ENCODE results near the gene CELF4.

The CELF4 gene

DNA sequence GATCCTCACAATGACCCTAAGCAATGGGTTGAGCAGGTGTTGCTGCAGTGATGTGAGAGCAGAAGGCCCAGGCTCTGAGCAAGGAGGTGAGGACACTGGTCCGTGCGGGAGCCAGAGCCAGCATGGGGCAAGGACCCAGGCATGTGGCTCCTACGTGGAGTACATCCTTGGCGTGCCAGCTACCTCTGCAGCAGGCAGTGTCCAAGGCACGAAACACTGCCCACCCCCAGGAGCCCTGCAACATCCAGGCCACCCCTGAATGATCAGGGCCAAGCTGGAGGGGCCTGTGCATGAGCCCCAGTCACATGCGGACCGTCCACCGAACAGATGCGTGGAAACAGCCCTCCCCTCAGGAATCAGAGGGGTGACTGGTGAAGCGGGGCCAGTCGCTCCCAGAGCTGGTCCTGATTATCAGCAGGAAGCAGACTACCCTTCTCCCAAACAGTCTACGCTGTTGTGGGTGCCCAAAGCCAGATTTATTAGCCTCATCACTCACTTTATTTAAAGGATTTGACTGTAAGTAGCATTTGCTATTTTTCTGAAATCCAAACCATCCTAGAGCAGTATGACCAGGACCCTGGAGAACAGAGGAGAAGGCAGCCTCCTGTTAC lies 16.8 kb downstream of the CELF4 start:
- no peak for DNase-seq

DNA sequence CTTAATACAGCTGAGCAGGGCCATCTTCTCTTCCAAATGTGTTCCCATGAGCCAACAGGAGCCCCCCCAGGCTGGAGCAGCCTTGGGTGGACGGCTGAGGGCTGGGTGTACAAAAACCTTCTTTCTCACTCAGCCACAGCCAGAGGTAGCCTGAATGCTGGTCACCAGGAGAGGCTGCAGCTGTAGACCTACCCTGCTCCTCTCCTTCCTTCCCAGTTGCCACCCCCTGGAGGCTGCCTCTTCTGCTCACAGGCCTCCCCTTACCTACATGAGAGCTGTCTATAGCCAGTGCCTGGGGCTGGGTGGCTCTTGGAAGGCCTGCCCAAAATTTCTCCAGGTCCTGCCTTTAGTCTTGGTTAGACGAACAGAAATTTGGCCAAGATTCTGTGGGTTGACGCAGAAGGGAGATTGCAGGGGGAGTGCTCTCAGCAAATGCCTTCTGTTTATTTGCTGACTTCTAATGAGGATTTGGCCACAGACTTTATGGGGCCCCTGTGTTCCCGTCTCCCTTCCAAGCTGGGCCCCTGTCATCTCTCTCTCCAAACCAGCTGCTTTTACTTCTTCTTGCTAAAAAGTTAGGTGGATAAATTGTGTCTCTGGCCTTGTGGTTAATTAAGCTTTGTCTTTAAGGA lies 18.3 kb downstream of the CELF4 start:
- DNase-seq = no peak

DNA sequence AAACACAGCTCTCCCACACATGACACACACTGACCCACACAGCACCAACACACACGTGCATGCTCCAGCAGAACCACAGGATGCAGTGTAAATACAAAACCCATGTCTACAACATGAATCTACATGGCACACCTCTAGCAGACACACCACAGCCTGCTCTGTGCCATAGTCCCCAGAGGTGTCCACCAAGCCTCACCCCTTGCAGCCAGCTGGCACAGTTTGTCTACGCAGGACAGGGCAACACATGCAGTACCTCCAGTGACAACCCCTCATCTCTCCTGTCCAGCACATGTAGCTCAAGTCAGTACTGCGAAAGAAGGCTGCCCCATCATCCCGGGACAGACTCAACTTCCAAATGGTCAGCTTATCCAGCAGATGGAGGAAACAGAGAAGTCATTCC lies 18.9 kb downstream of the CELF4 start:
- DNase-seq = no peak

DNA sequence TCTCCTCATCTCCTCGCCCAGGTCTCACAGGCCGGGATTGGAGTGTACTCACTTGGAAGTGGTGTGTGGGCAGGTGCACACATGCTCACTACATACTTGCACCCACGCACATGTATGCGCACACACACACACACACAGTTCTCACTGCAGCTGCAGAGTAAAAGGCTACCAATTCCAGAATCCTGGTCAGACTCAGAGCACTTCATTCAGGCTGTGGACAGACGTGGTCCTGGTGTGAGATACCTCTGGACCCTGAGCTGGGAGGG lies 19.4 kb downstream of the CELF4 start:
- DNase-seq = peak in 8 of 56 donors; percentile 15 to 47 (median 34)

DNA sequence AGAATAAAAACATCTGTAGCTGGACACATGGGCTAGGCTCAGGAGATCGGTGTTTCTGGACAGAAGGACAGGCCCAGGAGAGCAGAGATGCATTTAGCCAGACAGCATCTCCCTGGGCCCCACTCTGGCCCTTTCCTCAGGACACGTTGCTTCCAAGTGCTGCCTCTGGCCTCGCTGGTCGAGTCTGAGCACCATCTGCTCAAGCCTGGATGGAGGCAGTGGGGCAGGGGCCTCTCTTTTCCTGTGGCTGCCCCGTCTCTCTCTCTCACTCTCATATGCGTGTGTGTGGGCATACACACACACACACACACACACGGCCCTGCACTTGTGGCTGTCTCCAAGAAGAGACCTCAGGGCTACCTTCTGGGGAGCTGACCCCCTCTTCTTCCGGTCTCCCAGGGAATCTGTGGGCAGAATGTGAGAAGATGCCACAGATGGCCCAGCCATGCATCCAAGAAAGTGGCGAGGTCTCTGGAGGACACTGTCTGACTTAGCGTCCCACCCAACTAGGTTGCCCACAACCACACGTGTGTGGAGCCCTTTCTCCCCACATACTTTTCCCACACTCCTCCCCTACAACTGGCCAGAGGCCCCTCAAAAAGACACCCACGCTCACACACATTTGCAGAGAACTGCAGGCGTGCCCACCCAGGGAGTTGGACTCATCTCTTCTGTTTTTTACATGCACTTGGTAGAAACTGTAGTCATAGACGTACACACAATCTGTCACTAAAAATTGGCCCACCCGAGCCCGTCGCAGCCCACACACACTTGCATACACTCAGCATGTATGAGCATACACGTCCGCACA lies 19.9 kb downstream of the CELF4 start:
- no peak for DNase-seq

DNA sequence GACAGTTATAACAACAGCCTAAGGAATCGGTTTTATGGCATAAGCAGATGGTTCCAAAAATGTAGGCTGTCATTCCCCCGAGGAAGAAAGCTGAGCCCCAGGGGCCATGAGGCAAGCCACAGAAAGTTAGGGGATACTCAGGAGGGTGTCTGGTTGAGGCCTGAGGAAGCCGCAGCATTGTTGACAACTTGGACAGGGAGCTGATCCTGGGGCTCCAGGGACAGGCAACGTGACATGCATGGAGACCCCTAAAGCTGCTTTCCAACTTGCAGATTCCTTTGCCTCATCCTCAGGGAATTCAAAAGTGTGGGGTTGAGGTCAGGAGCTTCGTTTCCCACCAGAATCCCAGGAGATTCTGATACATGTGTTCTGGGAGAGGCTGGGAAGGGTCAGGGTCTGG lies 20.9 kb downstream of the CELF4 start:
- DNase-seq = no peak

DNA sequence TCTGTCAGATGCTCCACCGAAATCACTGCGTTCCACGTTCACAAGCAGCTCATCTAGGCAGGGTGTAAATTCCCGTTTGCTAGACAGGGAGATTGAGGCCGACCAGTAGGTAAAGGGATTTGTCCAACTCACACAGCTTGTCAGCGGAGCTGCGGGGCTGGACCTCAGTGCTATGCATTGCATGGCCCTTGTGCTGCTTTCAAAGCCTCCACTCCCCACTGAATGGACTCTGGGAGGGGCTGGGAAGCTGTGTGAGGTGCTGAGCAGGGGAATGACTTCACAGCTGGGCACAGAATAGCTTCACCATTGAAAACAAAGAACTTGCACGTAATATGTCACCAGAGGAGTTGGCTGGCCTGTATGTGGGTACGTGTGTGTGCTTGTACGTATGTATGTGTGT lies 21.4 kb downstream of the CELF4 start:
- DNase-seq = no peak

DNA sequence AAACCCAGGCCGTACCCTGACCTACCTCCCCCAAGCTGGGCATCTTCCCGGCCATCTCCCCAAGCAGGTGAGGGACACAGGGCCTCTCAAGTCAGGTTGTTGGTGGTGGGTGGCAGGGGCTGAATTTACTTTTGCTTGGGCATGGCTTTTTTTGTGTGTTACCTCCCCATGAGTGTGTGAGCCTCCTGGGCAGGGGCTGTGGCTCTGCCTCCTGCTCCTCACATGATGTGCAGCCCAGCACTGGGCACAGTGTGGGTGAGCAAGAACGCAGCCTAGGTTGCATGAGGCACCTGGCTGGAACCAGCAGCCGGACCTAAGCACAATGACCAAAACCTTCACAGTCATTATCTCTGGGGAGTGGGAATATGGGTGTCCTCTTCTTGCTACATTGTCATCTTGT lies 22.3 kb downstream of the CELF4 start:
- DNase-seq = no peak

DNA sequence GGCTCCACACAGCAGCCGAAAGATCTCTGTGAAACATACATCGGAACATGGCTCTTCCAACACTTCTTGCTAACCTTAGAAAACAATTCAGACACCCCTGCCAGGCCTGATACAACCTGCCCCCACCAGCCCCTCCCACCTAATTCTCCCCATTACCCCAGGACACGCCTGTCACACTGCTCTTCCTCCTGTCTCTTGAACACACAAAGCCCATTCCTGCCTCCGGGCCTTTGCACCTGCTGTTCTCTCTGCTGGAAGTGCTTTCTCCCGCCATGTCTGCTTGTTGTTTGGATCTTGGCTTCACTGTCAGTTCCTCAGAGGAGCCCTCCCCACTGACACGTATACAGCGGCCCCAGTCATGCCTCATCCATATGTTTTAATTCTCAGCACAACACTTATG lies 24.1 kb downstream of the CELF4 start:
- no peak for DNase-seq

DNA sequence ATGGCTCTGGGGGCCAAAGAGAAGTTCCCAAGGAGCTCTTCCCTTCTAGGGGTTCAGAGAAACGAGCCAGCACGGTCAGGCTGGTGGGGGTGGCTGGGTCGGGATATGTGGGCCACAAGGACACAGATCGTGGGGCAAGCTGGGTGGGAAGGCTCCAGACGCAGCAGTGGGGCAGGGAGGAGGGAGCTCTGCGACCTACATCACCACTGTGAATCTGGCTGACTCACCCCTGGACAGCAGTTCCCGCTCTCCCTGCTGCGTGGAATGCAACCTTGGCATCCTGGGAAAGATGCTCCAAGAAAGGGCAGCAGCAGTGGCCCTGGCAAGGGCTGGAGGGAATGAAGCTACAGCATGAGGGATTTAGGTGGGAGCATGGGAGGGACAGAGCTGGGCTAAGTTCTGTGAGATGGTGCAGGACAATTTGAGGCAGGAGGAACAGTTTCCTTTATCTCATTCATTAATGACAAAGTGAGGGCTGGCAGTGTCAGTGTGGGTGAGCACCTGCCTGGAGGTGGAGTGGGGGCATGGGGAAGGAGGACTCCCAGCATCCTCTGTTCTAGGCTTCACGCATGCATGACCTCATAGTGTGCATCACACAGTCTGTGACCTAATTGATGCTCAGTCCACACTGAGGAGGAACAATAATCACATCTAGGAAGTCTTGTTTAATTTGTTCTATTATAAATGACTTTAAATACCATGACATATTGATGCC lies 25.0 kb downstream of the CELF4 start:
- DNase-seq = no peak

DNA sequence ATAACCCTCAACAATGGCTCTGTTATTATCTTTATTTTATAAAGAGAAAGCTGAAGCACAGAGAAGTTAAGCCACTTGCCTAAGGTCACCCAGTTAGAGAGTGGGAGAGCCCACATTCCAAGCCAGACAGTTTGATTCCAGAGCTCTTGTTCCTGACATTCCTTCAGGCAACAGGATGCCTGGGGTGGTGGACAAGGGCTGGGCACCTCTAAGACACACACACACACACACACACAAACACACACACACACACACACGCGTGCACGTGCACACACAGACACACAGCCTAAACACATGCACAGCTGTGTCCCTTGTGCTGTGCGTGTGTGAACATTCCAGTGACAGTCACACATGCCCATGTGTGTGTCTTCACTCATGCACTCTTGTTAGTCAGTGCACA lies 26.4 kb downstream of the CELF4 start:
- no peak for DNase-seq

DNA sequence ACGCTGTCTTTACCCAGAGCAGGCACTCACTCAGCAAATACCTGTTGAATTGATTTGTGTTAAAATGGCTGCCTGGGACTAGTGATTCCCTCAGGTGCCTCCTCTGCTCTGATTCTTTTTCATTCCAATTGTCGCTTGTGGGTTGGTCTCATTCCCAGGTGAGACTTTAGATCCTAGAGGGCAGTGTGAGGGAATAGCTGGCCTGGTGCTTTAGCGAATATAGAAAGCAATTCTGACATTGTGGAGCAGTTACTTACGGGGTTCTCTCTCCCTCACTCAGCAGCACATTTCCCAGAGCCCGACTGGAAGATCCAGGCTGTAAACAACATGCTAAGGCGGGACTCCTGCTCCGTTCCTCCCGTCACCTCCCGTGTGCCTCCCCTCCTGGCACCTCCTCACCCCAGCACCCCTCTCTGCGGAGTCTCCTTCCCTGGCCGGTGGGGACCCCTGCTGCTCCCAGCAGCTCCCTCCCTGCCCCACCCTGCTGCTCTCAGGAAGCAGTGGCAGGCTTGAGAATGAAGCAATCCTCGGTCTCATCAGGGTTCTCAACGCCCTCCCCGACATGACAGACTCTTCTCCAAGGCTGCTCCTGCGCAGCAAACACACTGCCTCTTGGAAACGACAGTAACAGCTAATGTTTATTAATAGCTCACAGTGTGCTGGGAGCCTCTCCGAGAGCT lies 26.9 kb downstream of the CELF4 start:
- DNase-seq = peak in 35 of 56 donors; percentile 11 to 79 (median 40)

DNA sequence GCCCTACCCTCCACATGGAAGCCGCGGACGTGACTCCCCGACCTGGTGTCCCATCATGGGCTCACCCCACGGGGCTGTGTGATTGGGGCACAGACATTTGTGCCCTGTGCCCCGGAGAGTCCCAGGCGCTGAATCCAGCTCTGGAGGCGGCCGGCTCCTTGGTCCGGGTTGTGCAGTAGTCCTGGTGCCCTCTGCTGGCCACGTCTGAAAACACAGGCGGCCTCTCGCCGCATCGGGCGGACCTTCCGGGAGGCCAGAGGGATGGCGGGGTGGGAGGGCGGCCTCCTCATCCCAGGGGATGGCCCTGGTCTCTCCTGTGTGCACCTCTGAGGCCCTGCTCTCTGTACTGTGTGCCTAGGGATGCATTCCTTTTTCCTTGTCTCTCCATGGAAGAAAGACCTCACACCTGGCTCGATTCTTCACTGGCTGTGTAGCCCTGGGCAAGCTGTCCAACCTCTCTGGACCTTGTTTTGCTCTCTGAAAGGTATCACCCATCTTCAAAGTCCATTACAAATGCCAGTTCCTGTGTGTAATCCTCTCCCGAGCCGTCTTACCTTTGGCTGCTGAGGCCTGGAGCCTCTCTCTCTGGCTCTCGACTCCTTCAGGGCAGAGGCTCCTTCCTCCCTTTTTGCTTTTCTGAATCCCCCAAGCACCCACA lies 27.6 kb downstream of the CELF4 start:
- peak in 50 of 56 donors; percentile 13 to 84 (median 44) for DNase-seq

DNA sequence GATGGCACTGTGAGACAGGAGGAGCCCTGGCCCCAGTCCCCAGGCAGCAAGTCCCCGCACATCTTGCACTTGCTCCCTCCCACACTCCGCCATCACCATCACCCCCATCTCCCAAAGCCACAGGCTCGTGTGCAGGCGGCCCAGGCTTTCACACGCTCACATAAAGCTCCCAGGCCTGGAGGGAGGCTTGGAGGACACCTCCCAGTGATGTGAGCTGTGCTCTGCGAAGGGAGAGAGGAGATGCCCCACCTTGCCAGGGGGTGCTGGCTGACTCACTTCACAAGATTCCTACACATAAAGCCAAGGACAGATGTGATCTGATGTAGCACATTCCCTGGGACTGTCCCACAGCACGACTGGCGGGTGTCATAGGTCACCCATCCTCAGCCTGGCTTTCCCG lies 28.9 kb downstream of the CELF4 start:
- DNase-seq = peak in 1 of 56 donors; percentile 10

DNA sequence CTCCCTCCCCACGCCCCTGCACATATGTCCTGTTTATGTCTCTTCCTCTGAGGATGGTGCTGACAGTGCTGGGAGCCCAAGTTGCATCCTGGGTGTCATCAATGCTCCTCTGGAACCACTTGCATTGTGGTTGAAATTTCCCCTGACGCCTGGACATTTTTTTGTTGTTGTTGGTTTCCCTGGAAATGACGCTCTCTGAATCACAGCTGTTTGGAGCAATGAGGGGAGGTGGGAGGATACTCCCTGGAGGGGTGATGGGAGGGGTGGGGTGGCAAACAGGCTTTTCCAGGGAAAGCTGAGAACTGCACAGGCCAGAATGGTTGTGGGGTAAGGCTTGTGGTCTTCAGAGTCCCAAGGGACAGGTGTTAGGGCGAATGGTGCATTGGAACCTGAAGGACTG lies 29.6 kb downstream of the CELF4 start:
- no peak for DNase-seq

DNA sequence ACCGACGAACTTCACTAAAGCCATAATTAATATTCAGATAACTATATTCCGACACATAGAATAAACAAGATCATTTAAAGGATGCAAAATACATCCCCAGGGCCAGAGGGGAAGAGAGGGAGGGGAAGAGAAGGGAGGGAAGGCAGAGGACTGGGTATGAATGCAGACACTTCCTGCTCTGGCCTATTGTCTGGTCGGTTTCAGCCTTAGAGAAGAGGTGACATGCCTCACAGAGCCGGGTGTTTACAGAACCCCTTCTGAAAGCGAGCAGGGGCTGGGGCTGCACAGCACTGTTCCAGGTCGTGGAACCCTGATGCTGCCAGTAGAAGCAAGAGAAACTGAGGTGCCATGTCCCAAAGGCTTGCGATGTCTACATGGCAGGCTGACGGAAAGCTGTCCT lies 31.0 kb downstream of the CELF4 start:
- DNase-seq = no peak

DNA sequence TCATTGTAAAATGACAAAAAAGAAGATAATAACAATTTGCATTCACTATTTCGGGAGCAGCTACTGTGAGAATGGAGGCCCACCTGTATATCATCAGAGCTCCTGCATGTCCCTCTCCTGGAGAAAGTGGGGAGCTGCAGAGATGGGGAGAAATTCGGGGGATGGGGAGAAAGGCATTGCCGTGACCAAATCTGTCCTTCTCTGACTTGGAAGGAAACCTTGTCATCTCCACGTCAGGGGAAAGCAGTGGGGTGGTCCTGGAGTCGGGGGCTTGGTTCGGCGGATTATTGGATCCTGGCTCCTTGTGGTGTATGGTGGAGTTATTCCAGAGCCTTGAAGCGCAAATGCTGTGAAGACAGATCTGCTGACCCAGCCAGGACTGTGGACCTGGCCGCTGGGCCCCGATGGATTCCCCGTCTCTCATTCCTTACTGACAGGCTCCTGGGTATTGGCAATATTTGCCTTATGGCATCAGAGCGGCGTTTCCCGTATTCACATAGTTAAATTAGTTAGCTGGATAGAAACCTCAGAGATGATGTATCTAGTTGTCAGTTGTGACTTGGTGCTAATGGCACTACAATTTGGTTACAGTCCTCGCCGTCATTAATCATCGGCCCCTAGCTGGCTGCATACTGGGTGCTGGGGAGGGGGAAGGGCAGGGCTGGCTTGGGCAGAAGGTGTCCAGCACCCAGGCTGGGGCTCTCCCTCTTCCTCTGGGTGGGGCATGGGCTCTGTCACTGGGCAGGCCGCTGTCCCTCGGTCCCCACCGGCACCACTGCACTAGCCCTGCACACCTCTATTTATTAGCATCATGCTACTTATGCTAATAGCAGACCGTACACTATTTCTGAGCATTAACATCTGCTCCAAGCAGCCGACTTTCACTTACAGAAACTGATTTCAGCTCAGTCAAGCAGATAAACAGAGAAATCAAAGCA lies 31.7 kb downstream of the CELF4 start:
- peak in 5 of 56 donors; percentile 11 to 29 (median 16) for DNase-seq

DNA sequence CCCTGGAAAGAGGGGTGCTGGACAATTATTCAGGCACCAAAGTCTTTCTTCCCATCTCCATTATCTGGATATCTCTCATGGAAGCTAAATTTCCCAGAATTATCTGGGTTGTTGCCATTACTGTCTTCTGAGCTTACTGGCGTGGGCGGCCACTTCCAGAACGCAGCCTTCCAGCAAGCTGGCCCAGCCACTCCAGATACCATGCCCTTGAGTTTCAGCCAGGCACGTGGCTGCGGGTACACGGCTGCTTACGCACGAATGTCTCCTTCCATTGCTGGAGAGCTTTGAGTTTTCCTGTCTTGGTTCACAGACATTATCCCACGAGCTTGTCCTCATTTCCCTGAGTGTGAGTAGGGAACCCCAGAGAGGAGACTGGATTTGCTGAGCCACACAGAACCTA lies 32.7 kb downstream of the CELF4 start:
- peak in 1 of 56 donors; percentile 13 for DNase-seq

DNA sequence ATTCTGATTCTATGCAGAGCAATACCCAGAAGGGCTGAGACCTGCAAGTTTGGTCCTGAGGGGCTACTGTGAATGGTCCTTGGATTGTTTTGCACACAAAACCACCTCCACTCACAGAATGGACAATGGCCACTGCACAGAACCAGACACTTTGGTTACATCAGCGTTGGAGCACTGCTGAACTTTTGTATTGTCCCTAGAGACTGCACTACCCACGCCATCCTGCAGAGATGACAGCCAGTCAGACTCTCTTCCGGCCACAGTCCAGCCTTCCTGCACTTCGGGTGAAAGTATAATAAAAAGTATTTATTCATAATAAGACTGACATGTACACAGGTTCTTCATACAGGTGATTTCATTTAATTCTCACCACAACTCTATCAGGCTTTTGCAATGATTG lies 35.7 kb downstream of the CELF4 start:
- DNase-seq = no peak

DNA sequence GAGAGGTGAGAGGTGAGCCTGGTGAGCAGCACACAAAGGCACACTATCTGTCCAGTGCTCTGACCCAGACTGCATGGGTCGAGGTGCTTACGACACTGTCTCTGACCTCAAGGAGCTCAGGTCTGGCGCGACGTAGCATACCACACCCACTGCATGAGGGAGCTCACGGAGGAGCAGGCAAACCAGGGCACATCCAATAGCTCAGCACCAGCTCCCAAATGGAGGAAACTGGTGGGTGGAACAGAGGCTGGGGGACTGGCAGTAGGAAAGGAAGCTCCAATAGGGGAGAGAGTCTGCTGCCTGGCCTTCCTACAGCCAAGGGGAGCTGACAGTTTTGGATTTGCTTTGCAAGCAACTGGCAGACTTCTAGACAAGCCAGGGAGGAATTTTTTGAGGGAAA lies 36.3 kb downstream of the CELF4 start:
- DNase-seq = peak in 7 of 56 donors; percentile 11 to 44 (median 25)
